Nephron (organoid): ENCODE results near the gene XIRP2.
A peak's percentile ranks its signal among the peaks of the same experiment; 100 is the strongest.

ENCODE experiments used
- H3K27ac Mint-ChIP-seq, 3 experiments: 2 replicates each; pipeline ENCODE4 v1.8.0; 2020; ENCODE audit warnings: mixed read lengths in 3 of 3, mild to moderate bottlenecking in 2 of 3, moderate library complexity in 1 of 3
- H3K27me3 Mint-ChIP-seq: 2 replicates; pipeline ENCODE4 v1.8.0; 2021; ENCODE audit warnings: low read depth, mild to moderate bottlenecking, moderate library complexity, mixed read lengths
- H3K36me3 Mint-ChIP-seq: 2 replicates; pipeline ENCODE4 v1.8.0; 2020; ENCODE audit warnings: low read depth, mixed read lengths
- H3K4me1 Mint-ChIP-seq: 2 replicates; pipeline ENCODE4 v1.8.0; 2020; ENCODE audit warnings: mixed read lengths
- H3K4me3 Mint-ChIP-seq, 3 experiments: 2 replicates each; pipeline ENCODE4 v1.8.0; 2020; ENCODE audit warnings: mild to moderate bottlenecking in 3 of 3, mixed read lengths in 3 of 3, moderate library complexity in 2 of 3
- H3K9me3 Mint-ChIP-seq: 2 replicates; pipeline ENCODE4 v1.8.0; 2020; ENCODE audit warnings: mixed read lengths
- CTCF ChIP-seq, 3 experiments: fragments of 200-600 bp; sonication (generic); IDR thresholded peaks; one replicate each; pipeline ENCODE4 v1.5.0; 2021; ENCODE audit warnings: antibody characterized with exemption in 3 of 3; ENCODE audit not compliant: unreplicated experiment in 3 of 3

XIRP2 gene

DNA sequence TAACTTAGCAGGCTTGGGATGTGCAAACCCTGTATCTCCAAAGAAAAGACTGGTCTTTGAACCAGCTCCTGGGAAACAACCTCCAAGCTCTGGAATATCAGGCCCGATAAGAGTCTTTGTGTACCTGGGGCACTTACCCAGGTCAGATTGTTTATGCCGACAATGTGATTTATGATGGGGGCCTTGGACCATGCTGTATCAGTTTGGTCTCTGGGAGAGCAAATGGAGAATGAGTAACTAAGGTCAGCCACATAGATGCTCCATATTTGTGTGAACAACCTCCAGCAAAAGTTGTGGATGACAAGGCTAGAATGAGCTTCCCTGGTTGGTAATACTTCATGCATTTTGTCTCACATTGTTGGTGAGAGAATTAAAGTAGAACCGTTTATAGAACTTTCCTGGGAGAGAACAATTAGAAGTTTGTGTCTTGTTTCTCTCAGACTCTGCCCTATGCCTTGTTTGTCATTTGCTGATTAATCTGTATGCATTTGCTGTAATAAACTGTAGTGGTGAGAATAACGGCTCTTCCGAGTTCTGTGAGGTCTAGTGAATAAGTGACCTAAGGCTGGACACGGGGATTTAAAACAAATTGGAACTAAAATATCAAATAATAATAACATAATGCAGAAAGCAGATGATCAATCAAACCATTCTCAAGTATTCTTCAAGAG, 259.1 kb downstream of the XIRP2 start:
- Mint-ChIP-seq H3K4me1 (peaks cover 12% of the 10 kb centered on the region), H3K4me3 (no peak overlapping the region), H3K27me3 (no peaks in the 10 kb centered on the region), H3K9me3 (peaks cover 6% of the 10 kb centered on the region), H3K36me3 (no peaks in the 10 kb centered on the region), H3K27ac (no peak overlapping the region)
- TF ChIP-seq CTCF (IDR thresholded peaks at IDR 0.05; ENCODE audit: unreplicated experiment in 3 of 3): no peak

- Mint-ChIP-seq H3K4me1 (no peaks in the 10 kb centered on the region), H3K4me3 (no peak overlapping the region), H3K36me3 (no peaks in the 10 kb centered on the region), H3K27me3 (no peaks in the 10 kb centered on the region), H3K27ac (no peak overlapping the region), H3K9me3 (peaks cover 6% of the 10 kb centered on the region)
- no peak for TF ChIP-seq CTCF (IDR thresholded peaks at IDR 0.05; ENCODE audit: unreplicated experiment in 3 of 3)
Observed at GRCh38 chr2:167151894-167152293, 263.6 kb downstream of the XIRP2 start.

- Mint-ChIP-seq H3K4me1 (peaks cover 7% of the 10 kb centered on the region), H3K27me3 (no peaks in the 10 kb centered on the region), H3K36me3 (no peaks in the 10 kb centered on the region), H3K27ac (peak overlapping the region in 1 of 3 experiments; percentile 10), H3K4me3 (no peak overlapping the region), H3K9me3 (peaks cover 12% of the 10 kb centered on the region)
- TF ChIP-seq CTCF (IDR thresholded peaks at IDR 0.05; ENCODE audit: unreplicated experiment in 3 of 3): no peak
Observed at GRCh38 chr2:167157523-167157922, 269.2 kb downstream of the XIRP2 start.

- H3K9me3 Mint-ChIP-seq: peaks cover 23% of the 10 kb centered on the region
- no peak overlapping the region for H3K4me3 Mint-ChIP-seq
- no peak for TF ChIP-seq CTCF (IDR thresholded peaks at IDR 0.05; ENCODE audit: unreplicated experiment in 3 of 3)
- peaks cover 4% of the 10 kb centered on the region for H3K36me3 Mint-ChIP-seq
- H3K4me1 Mint-ChIP-seq: no peaks in the 10 kb centered on the region
- no peaks in the 10 kb centered on the region for H3K27me3 Mint-ChIP-seq
- H3K27ac Mint-ChIP-seq: no peak overlapping the region
Observed at GRCh38 chr2:167177196-167177595, 288.9 kb downstream of the XIRP2 start.

- no peak overlapping the region for H3K4me3 Mint-ChIP-seq
Observed at GRCh38 chr2:167181134-167181533, 292.9 kb downstream of the XIRP2 start.

More at GRCh38 chr2:167181134-167181533, 292.9 kb downstream of the XIRP2 start:
- H3K4me1 Mint-ChIP-seq: peaks cover under 1% of the 10 kb centered on the region
- no peak for TF ChIP-seq CTCF (IDR thresholded peaks at IDR 0.05; ENCODE audit: unreplicated experiment in 3 of 3)
- H3K9me3 Mint-ChIP-seq: peaks cover 3% of the 10 kb centered on the region
- no peaks in the 10 kb centered on the region for H3K27me3 Mint-ChIP-seq
- no peak overlapping the region for H3K27ac Mint-ChIP-seq
- H3K36me3 Mint-ChIP-seq: no peaks in the 10 kb centered on the region
